Peyer's patch (tissue), 4 donors: ENCODE measurements around the gene SEMA3F.

Source experiments
- CTCF ChIP-seq, 6 experiments: fragments of 450-650 bp in 4 of 6; fragments of 200-600 bp in 2 of 6; sonication (generic) in 1 of 6; IDR thresholded peaks; one replicate each; pipeline ENCODE4 v1.5.1; 2017 to 2019; ENCODE audit warnings: antibody characterized with exemption in 6 of 6, mild to moderate bottlenecking in 3 of 6, moderate library complexity in 1 of 6
- POLR2A ChIP-seq, 2 donors: fragments of 450-650 bp; IDR thresholded peaks; one replicate each; pipeline ENCODE4 v1.5.1; 2017; ENCODE audit warnings: antibody characterized with exemption in 2 of 2, mild to moderate bottlenecking in 2 of 2, moderate library complexity in 2 of 2

DNA sequence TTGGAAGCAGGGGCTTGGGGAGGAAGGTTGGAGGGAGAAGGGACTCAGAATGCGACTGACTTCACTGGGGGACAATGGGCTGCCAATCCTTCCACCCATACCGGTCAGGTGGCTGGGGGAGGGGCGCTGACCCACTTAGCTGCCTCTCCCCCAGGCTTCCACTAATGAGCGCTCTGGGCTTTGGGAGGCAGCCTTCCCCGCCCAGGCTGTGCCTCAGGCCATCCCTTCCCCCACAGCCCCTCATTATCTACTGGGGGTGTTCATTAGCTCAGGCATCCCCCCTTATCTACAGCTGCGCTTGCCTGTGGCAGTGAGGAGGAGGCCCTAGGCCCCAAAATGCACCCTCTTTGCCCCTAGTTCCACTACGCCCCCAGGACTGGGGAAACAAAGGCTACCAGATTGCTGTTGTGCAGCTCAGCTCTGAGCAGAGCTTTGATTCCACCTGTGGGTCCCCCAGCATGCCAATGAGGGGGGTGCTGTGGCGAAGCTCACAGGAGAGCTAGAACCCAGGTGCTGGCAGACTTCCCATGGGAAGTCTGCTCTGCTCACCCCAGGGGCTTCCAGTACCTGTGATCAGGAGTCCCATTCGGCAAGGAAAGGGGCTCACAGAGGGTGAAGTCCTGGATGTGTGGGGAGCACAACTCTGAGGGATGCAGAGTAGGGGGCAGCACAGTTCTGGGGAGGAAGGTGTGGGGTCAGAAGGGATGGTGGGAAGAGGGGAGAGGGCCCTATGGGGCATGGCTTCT is 29.4 kb upstream of the SEMA3F start:
- TF ChIP-seq CTCF (IDR thresholded peaks at IDR 0.05), result no peak
- no peak for TF ChIP-seq POLR2A (IDR thresholded peaks at IDR 0.05)
